ENCODE results near the gene FSTL3. TPM values are rescaled to one million over a fixed set of nuclear protein-coding genes. Genes with fewer than 3 reads are reported as not detected.

FSTL3 gene
- total and polyA plus RNA-seq, 2 of the 13 experiments (the other 11 are each of a cell fraction or from before 2014, with no cell fraction given) = 13.5 to 15.6 TPM

DNA sequence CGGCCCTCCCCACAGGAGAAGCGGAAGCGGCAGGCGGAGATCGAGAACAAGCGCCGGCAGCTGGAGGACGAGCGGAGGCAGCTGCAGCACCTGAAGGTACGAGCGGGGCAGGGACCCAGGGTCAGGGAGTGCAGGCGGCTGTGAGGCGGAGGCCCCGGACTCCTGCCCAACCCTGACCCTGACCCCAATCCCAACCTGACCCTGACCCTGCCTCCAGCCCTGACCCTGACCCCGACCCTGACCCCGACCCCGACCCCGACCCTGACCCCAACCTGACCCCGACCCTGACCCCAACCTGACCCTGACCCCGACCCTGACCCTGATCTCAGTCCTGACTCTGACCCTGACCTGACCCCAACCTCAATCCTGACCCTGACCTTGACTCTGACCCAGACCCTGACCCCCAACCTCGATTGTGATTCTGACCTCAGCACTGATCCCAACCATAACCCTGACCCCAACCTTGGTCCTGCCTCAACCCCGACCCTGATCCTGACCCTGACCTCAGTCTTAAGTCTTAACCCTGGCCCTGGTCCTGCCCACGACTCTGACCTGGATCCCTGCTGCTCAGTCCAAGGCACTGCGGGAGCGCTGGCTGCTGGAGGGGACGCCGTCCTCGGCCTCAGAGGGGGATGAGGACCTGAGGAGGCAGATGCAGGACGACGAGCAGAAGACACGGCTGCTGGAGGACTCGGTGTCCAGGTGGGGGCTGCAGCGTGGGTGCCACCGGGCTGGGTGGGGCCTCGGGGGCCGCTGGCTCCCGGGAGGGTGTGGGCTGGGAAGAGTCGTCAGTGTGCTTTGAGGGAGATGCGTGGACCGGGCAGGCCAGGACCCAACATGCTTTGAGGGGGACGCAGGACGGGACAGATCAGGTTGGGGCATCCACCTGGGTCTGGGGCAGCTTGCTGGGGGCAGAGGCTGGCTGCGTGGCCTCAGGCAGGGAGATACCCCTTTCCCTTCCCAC, 51.1 kb downstream of the FSTL3 start (continued):
- TF ChIP-seq ZNF431 (CRISPR knock-in tag; IDR thresholded peaks at IDR 0.05; ENCODE audit: borderline replicate concordance, low read depth) = no peak
- TF ChIP-seq ESRRA (CRISPR knock-in tag; IDR thresholded peaks at IDR 0.05; ENCODE audit: low read depth) = peak; percentile 66; the same call in 1 of the 2 replicates
- TF ChIP-seq MEF2D (CRISPR knock-in tag; IDR thresholded peaks at IDR 0.05) = no peak
- peak; percentile 93 for TF ChIP-seq NR2F2 (IDR thresholded peaks at IDR 0.05; ENCODE audit: borderline replicate concordance, low read depth)
- no peak for TF ChIP-seq ZNF292 (CRISPR knock-in tag; IDR thresholded peaks at IDR 0.05; ENCODE audit: borderline replicate concordance, low read depth)
- no peak for TF ChIP-seq KAT8 (CRISPR knock-in tag; IDR thresholded peaks at IDR 0.05)
- TF ChIP-seq MBD4 (IDR thresholded peaks at IDR 0.05; ENCODE audit: borderline replicate concordance, low read length) = no peak
- TF ChIP-seq NR2F6 (IDR thresholded peaks at IDR 0.05) = peak; percentile 91
- TF ChIP-seq NR2F6 (CRISPR knock-in tag; IDR thresholded peaks at IDR 0.05) = peak; percentile 60
- TF ChIP-seq JUN (CRISPR knock-in tag; IDR thresholded peaks at IDR 0.05) = no peak
- TF ChIP-seq ZNF782 (CRISPR knock-in tag; IDR thresholded peaks at IDR 0.05; ENCODE audit: borderline replicate concordance) = no peak
- TF ChIP-seq ZNF841 (CRISPR knock-in tag; IDR thresholded peaks at IDR 0.05; ENCODE audit: borderline replicate concordance) = no peak
- TF ChIP-seq TBL1XR1 (IDR thresholded peaks at IDR 0.05; ENCODE audit: borderline replicate concordance, low read length, partially characterized antibody) = peak; percentile 99
- no peak for TF ChIP-seq CEBPB (IDR thresholded peaks at IDR 0.05; ENCODE audit: borderline replicate concordance, low read depth, low read length)
- TF ChIP-seq ZNF660 (CRISPR knock-in tag; IDR thresholded peaks at IDR 0.05; ENCODE audit: borderline replicate concordance, low read depth) = no peak
- TF ChIP-seq AGO1 (IDR thresholded peaks at IDR 0.05; ENCODE audit: low read depth, low read length, poor library complexity, severe bottlenecking) = no peak
- TF ChIP-seq ZNF703 (CRISPR knock-in tag; IDR thresholded peaks at IDR 0.05; ENCODE audit: borderline replicate concordance) = no peak
- no peak for TF ChIP-seq WIZ (CRISPR knock-in tag; IDR thresholded peaks at IDR 0.05)
- 0 out of 2 replicates have a peak, but pooled peaks have one; percentile 16 for TF ChIP-seq TBX3 (IDR thresholded peaks at IDR 0.05; ENCODE audit: borderline replicate concordance)
- TF ChIP-seq SP4 (CRISPR knock-in tag; IDR thresholded peaks at IDR 0.05) = no peak

Measured in HepG2 (cell line).